CD14-positive monocyte (primary cell): ENCODE data around the gene ATG16L2. TPM values are rescaled to one million over a fixed set of nuclear protein-coding genes. Genes with fewer than 3 reads are reported as not detected.
A peak's percentile ranks its signal among the peaks of the same experiment; 100 is the strongest.

Source experiments
- DNase-seq, 3 donors: peaks; one replicate each; pipeline ENCODE4 v3.0.0-alpha.2; 2011 to 2022
- H2AFZ ChIP-seq: 2 replicates; pipeline ENCODE4 v1.6.0; 2012; ENCODE audit warnings: mild to moderate bottlenecking, low read depth, low read length, inconsistent platforms; ENCODE audit not compliant: insufficient read depth, poor library complexity, severe bottlenecking
- H3K27ac ChIP-seq, 2 donors: 1 replicate in 1 of 2; 2 replicates in 1 of 2; pipeline ENCODE4 v1.5.1; 2012 to 2013; ENCODE audit warnings: low read length in 2 of 2, control low read depth in 1 of 2, inconsistent platforms in 1 of 2, low read depth in 1 of 2, mild to moderate bottlenecking in 1 of 2
- H3K27me3 ChIP-seq, 2 donors: one replicate each; pipeline versions ENCODE4 v1.6.0 to v1.6.1; 2011 to 2013; ENCODE audit warnings: low read length in 2 of 2; ENCODE audit not compliant: control insufficient read depth in 2 of 2, insufficient read depth in 2 of 2
- H3K36me3 ChIP-seq, 2 donors: replicated peaks in 1 of 2; 1 replicate in 1 of 2; 2 replicates in 1 of 2; pipeline versions ENCODE4 v1.5.1 to v1.6.1; 2012 to 2013; ENCODE audit warnings: low read length in 2 of 2, control low read depth in 1 of 2, inconsistent platforms in 1 of 2, mild to moderate bottlenecking in 1 of 2; ENCODE audit not compliant: insufficient read depth in 2 of 2, control insufficient read depth in 1 of 2
- H3K4me1 ChIP-seq, 2 donors: 1 replicate in 1 of 2; 2 replicates in 1 of 2; pipeline versions ENCODE4 v1.5.1 to v1.6.1; 2012 to 2013; ENCODE audit warnings: low read length in 2 of 2, control low read depth in 1 of 2, inconsistent platforms in 1 of 2, mild to moderate bottlenecking in 1 of 2, moderate library complexity in 1 of 2; ENCODE audit not compliant: insufficient read depth in 2 of 2, control insufficient read depth in 1 of 2
- H3K4me2 ChIP-seq: replicated peaks from 2 replicates; pipeline ENCODE3; 2012; ENCODE audit warnings: low read length, moderate library complexity, mild to moderate bottlenecking; ENCODE audit not compliant: poor library complexity, severe bottlenecking; ENCODE audit errors: extremely low read depth
- H3K4me3 ChIP-seq, 3 experiments: fragments of 200-600 bp in 1 of 3; sonication (generic) in 1 of 3; replicated peaks in 1 of 3; 1 replicate in 2 of 3; 2 replicates in 1 of 3; pipeline ENCODE4 v1.5.1; 2011 to 2013; ENCODE audit warnings: low read length in 3 of 3, mild to moderate bottlenecking in 3 of 3, control low read depth in 2 of 3, low read depth in 2 of 3, inconsistent platforms in 1 of 3, moderate library complexity in 1 of 3
- H3K79me2 ChIP-seq: 2 replicates; pipeline ENCODE4 v1.6.0; 2012; ENCODE audit warnings: mild to moderate bottlenecking, control low read depth, inconsistent platforms, low read length, moderate library complexity; ENCODE audit not compliant: insufficient read depth
- H3K9ac ChIP-seq: 2 replicates; pipeline ENCODE4 v1.6.0; 2017; ENCODE audit warnings: low read length, mild to moderate bottlenecking; ENCODE audit not compliant: insufficient read depth, poor library complexity, severe bottlenecking
- H3K9me3 ChIP-seq, 2 donors: replicated peaks in 1 of 2; 1 replicate in 1 of 2; 2 replicates in 1 of 2; pipeline versions ENCODE4 v1.5.1 to v1.6.1; 2012 to 2013; ENCODE audit warnings: low read length in 2 of 2, control low read depth in 1 of 2; ENCODE audit not compliant: control insufficient read depth in 1 of 2, insufficient read depth in 1 of 2
- H4K20me1 ChIP-seq: 2 replicates; pipeline ENCODE4 v1.6.0; 2012; ENCODE audit warnings: mild to moderate bottlenecking, low read length, control low read depth, moderate library complexity; ENCODE audit not compliant: insufficient read depth
- H3K27ac Mint-ChIP-seq, 7 donors: one replicate each; pipeline ENCODE4 v1.8.0; 2020; ENCODE audit warnings: mild to moderate bottlenecking in 7 of 7, mixed read lengths in 7 of 7, moderate library complexity in 6 of 7, inconsistent platforms in 2 of 7
- H3K27me3 Mint-ChIP-seq, 3 donors: one replicate each; pipeline ENCODE4 v1.8.0; 2021 to 2022; ENCODE audit warnings: low read depth in 3 of 3, mild to moderate bottlenecking in 3 of 3, mixed read lengths in 3 of 3, moderate library complexity in 3 of 3, inconsistent platforms in 1 of 3
- H3K36me3 Mint-ChIP-seq, 2 donors: one replicate each; pipeline ENCODE4 v1.8.0; 2020; ENCODE audit warnings: mixed read lengths in 2 of 2, inconsistent platforms in 1 of 2, mild to moderate bottlenecking in 1 of 2
- H3K4me1 Mint-ChIP-seq: one replicate; pipeline ENCODE4 v1.8.0; 2020; ENCODE audit warnings: mild to moderate bottlenecking, mixed read lengths
- H3K4me3 Mint-ChIP-seq, 2 donors: one replicate each; pipeline ENCODE4 v1.8.0; 2020; ENCODE audit warnings: mild to moderate bottlenecking in 2 of 2, mixed read lengths in 2 of 2, moderate library complexity in 1 of 2
- H3K9me3 Mint-ChIP-seq, 7 donors: one replicate each; pipeline ENCODE4 v1.8.0; 2020 to 2022; ENCODE audit warnings: mixed read lengths in 7 of 7, mild to moderate bottlenecking in 6 of 7, moderate library complexity in 6 of 7, inconsistent platforms in 2 of 7
- WGBS: methylation state at CpG from one replicate; pipeline ENCODE4 v1.1.5; 2013; ENCODE audit warnings: missing lambda C conversion rate; ENCODE audit not compliant: insufficient coverage; 5-methylcytosine and 5-hydroxymethylcytosine counted together
- intact Hi-C, 2 donors: fragments of 100-400 bp; cut with micrococcal nuclease; formaldehyde crosslinking; loops; one replicate each; pipeline versions ENCODE4 v1.15.0 to v1.15.1; 2023
- polyA plus RNA-seq, 3 donors: library from polyadenylated mRNA; depleted of rRNA in 1 of 3; unstranded in 2 of 3; stranded (reverse) in 1 of 3; fragments of 300-500 nt in 2 of 3; fragments of >200 nt in 1 of 3; fragmentation: Illumina TruSeq in 2 of 3; gene quantifications; 1 replicate in 2 of 3; 2 replicates in 1 of 3; pipeline ENCODE4 v1.2.3, GENCODE V29; 2012 to 2021
- TF ChIP-seq, protein P1 (sequence below): fragments of 200-600 bp; IDR thresholded peaks from one replicate; pipeline ENCODE4 v1.8.0; 2022; ENCODE audit warnings: antibody characterized with exemption, mild to moderate bottlenecking

Gene ATG16L2
- polyA plus RNA-seq, 3 donors: 36.9 to 975 (median 46.8) TPM

DNA sequence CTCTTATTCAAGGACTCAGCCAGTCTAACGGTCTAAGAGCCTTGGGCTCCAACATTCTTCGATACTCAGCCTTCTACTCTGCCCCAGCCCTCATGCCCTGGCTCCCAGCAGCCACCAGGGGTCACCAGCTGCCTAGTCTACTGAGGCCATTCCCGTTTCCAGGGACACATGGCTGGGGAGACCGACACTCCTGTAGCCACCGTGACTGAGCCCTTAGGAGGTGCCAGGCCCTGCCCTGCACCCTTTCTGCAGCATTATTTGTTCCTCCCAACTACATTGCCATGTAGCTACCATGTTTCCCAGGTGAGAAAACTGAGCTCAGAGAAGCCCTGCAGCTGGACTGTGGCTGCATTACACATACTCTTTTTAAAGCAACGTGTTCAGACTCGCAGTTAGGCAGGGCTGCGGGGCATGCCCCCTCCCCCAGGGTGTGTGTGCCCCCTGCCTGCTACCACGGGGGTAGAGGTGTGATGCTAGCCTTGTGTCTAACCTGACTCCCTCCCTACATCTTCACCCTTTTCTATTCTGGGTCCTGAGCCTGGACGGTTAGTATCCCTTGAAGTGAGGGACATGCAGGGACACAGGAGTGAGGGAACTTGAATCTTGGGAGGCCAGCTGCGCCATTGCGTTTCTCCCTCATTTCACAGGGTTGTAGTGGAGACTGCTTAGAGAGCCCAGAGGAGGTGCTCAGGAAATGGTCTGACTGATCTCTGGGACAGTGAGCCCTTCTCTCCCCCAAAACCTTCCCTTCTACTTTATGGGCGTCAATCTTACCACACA lies 17.5 kb downstream of the ATG16L2 start:
- peaks cover 58% of the 10 kb centered on the region for H3K4me1 Mint-ChIP-seq
- H3K4me3 Mint-ChIP-seq: no peak overlapping the region
- Histone ChIP-seq H3K36me3 (peaks cover 54 to 66% of the 10 kb centered on the region in 2 donors), H4K20me1 (peaks cover 65% of the 10 kb centered on the region), H3K4me1 (peaks cover 46 to 49% of the 10 kb centered on the region in 2 donors), H2AFZ (no peak overlapping the region), H3K27ac (peak overlapping the region; percentile 36 to 57), H3K9me3 (no peaks in the 10 kb centered on the region), H3K4me3 (no peak overlapping the region), H3K9ac (no peak overlapping the region), H3K4me2 (no peak overlapping the region), H3K27me3 (no peaks in the 10 kb centered on the region), H3K79me2 (peaks cover 12% of the 10 kb centered on the region)
- TF ChIP-seq, protein P1, sequence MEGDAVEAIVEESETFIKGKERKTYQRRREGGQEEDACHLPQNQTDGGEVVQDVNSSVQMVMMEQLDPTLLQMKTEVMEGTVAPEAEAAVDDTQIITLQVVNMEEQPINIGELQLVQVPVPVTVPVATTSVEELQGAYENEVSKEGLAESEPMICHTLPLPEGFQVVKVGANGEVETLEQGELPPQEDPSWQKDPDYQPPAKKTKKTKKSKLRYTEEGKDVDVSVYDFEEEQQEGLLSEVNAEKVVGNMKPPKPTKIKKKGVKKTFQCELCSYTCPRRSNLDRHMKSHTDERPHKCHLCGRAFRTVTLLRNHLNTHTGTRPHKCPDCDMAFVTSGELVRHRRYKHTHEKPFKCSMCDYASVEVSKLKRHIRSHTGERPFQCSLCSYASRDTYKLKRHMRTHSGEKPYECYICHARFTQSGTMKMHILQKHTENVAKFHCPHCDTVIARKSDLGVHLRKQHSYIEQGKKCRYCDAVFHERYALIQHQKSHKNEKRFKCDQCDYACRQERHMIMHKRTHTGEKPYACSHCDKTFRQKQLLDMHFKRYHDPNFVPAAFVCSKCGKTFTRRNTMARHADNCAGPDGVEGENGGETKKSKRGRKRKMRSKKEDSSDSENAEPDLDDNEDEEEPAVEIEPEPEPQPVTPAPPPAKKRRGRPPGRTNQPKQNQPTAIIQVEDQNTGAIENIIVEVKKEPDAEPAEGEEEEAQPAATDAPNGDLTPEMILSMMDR: peak; percentile 89
- DNase-seq: peak; percentile 49 to 66 (median 64)
- H3K36me3 Mint-ChIP-seq: peaks cover 52 to 72% of the 10 kb centered on the region in 2 donors
- 29% methylated on average over 7 of the region's 13 CpGs for WGBS
- intact Hi-C loops: loop anchor here (2.0 to 10.0 kb wide), 4 partner anchors 346 to 413 kb away; no protein-coding TSS in a partner anchor
- H3K27me3 Mint-ChIP-seq: peaks cover 0 to 2% (median 2%) of the 10 kb centered on the region in 3 donors
- no peaks in the 10 kb centered on the region for H3K9me3 Mint-ChIP-seq
- peak overlapping the region in 6 of 7 donors; percentile 8 to 77 (median 57) for H3K27ac Mint-ChIP-seq

DNA sequence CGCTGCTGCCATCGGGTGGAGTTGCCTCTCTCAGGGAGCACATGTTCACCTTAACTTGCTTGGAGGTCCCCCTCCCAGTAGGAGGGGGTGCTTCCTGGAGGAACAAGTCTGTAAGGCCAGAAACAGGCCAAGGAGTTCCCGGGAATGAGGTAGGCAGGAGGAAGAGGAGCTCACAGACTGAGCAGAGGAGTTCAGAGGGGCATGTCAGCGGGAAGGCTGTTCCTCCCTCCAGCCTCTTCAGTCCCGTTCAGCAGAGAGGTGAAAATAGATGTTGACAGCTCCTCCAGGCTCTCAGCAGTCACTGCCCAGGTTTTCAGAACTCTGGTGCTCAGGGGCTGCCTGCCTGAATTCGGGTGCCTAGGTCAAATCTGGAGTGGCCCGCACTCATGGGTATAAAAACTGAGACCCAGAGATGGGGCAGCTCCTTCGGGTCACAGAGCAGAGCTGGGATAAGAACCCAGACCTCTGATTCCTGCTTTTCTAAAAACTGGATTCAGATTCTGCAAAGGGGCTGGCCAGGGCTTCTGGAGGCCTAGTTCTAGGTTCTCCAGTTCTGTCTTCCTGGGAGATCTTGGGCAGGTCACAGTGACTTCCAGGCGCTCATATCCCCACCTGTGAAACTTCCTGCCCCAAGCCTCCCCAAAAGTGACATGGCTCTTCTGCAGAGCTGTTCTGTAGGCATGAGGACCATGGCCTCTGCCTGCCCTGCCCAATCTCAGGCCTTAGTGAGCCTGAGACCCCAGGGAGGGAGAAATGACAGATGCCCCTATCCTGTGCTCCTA lies 18.3 kb downstream of the ATG16L2 start:
- no peaks in the 10 kb centered on the region for H3K27me3 ChIP-seq
- WGBS: 96% methylated on average over 5 of the region's 9 CpGs
- peak overlapping the region; percentile 25 to 85 (median 78) for H3K27ac Mint-ChIP-seq
- H3K4me2 ChIP-seq: no peak overlapping the region
- H3K4me3 Mint-ChIP-seq: no peak overlapping the region
- H3K36me3 ChIP-seq: peaks cover 47 to 66% of the 10 kb centered on the region in 2 donors
- no peak overlapping the region for H3K4me3 ChIP-seq
- intact Hi-C loops: loop anchor here in 1 of 2 donors (5.0 to 10.0 kb wide), 2 partner anchors 345 to 412 kb away; no protein-coding TSS in a partner anchor
- peaks cover 52 to 70% of the 10 kb centered on the region in 2 donors for H3K36me3 Mint-ChIP-seq
- TF ChIP-seq, protein P1: no peak
- H2AFZ ChIP-seq: no peak overlapping the region
- H3K79me2 ChIP-seq: peaks cover 12% of the 10 kb centered on the region
- no peaks in the 10 kb centered on the region for H3K9me3 ChIP-seq
- peaks cover 57% of the 10 kb centered on the region for H4K20me1 ChIP-seq
- H3K9ac ChIP-seq: no peak overlapping the region
- peaks cover 0 to 2% (median 2%) of the 10 kb centered on the region in 3 donors for H3K27me3 Mint-ChIP-seq
- no peaks in the 10 kb centered on the region for H3K9me3 Mint-ChIP-seq
- peaks cover 38 to 41% of the 10 kb centered on the region in 2 donors for H3K4me1 ChIP-seq
- peak overlapping the region; percentile 36 to 57 for H3K27ac ChIP-seq
- peaks cover 50% of the 10 kb centered on the region for H3K4me1 Mint-ChIP-seq
- DNase-seq: no peak
